K562 (cell line): ENCODE data around the gene PCK2. TPM values are rescaled to one million over a fixed set of nuclear protein-coding genes. Genes with fewer than 3 reads are reported as not detected.

ENCODE experiments used
- ARID4B ChIP-seq: sonication (generic); formaldehyde crosslinking; IDR thresholded peaks from 2 replicates; pipeline ENCODE4 v1.8.0; 2022; ENCODE audit warnings: mild to moderate bottlenecking, missing genetic modification reagents
- CREB1 ChIP-seq, 2 experiments: sonication (generic) in 1 of 2; formaldehyde crosslinking in 1 of 2; IDR thresholded peaks; 2 replicates each; pipeline versions ENCODE4 v1.6.1 to v1.8.0; 2012 to 2022; ENCODE audit warnings: inconsistent platforms in 1 of 2, mild to moderate bottlenecking in 1 of 2, missing genetic modification reagents in 1 of 2, moderate library complexity in 1 of 2
- GTF2A2 ChIP-seq: IDR thresholded peaks from 2 replicates; pipeline ENCODE4 v1.6.1; 2016; ENCODE audit warnings: mild to moderate bottlenecking, missing genetic modification characterization, missing compliant biosample characterization
- HDAC6 ChIP-seq: IDR thresholded peaks from 2 replicates; pipeline ENCODE4 v1.6.1; 2012; ENCODE audit warnings: low read depth, mild to moderate bottlenecking, control low read depth, inconsistent platforms, low read length, moderate library complexity
- IFI16 ChIP-seq: fragments of 250-450 bp; sonication (Bioruptor Pico); IDR thresholded peaks from 2 replicates; pipeline ENCODE4 v2.1.2; 2022; ENCODE audit warnings: mild to moderate bottlenecking, inconsistent platforms
- L3MBTL2 ChIP-seq: fragments of 450-650 bp; IDR thresholded peaks from 2 replicates; pipeline ENCODE4 v1.6.1; 2016; ENCODE audit warnings: mild to moderate bottlenecking, moderate library complexity
- LEF1 ChIP-seq: fragments of 450-650 bp; IDR thresholded peaks from 2 replicates; pipeline ENCODE4 v1.6.1; 2016; ENCODE audit warnings: mild to moderate bottlenecking
- MAFG ChIP-seq: fragments of 450-650 bp; conservative IDR thresholded peaks from 2 replicates; pipeline ENCODE4 v1.6.1; 2016; ENCODE audit warnings: missing genetic modification characterization, missing compliant biosample characterization
- MED1 ChIP-seq: sonication (generic); formaldehyde crosslinking; IDR thresholded peaks from 2 replicates; pipeline ENCODE4 v1.8.1; 2023; ENCODE audit warnings: missing genetic modification reagents, borderline replicate concordance
- MIER1 ChIP-seq: fragments of 450-650 bp; IDR thresholded peaks from 2 replicates; pipeline ENCODE4 v1.6.1; 2016; ENCODE audit warnings: antibody characterized with exemption, mild to moderate bottlenecking, low read depth
- RFX7 ChIP-seq: fragments of 250-450 bp; sonication (Bioruptor Pico); IDR thresholded peaks from 2 replicates; pipeline ENCODE4 v1.5.1; 2021; ENCODE audit warnings: mild to moderate bottlenecking
- SIX5 ChIP-seq, 2 experiments: IDR thresholded peaks; 2 replicates each; pipeline ENCODE4 v1.6.1; 2011; ENCODE audit warnings: low read length in 2 of 2, borderline replicate concordance in 1 of 2, low read depth in 1 of 2, mild to moderate bottlenecking in 1 of 2, moderate library complexity in 1 of 2; ENCODE audit not compliant: insufficient read depth in 1 of 2
- SMARCB1 ChIP-seq: IDR thresholded peaks from 2 replicates; pipeline ENCODE4 v1.6.1; 2011; ENCODE audit warnings: improper control_type of control experiment, low read depth; ENCODE audit not compliant: insufficient read length
- SRSF1 ChIP-seq: fragments of 200-400 bp; formaldehyde crosslinking; IDR thresholded peaks from 2 replicates; pipeline ENCODE4 v1.6.1; 2017; ENCODE audit warnings: mild to moderate bottlenecking, low read depth, low read length, moderate library complexity
- TCF3 ChIP-seq: sonication (generic); formaldehyde crosslinking; IDR thresholded peaks from 2 replicates; pipeline ENCODE4 v1.4.0; 2020; ENCODE audit warnings: mild to moderate bottlenecking, missing genetic modification reagents
- U2AF2 ChIP-seq: fragments of 200-400 bp; formaldehyde crosslinking; optimal IDR thresholded peaks from 2 replicates; pipeline ENCODE3; 2017; ENCODE audit warnings: low read depth, mild to moderate bottlenecking, low read length
- ZNF699 ChIP-seq: fragments of 250-450 bp; sonication (Bioruptor Pico); IDR thresholded peaks from 2 replicates; pipeline ENCODE4 v1.8.0; 2021; ENCODE audit warnings: mild to moderate bottlenecking, moderate library complexity; ENCODE audit not compliant: insufficient replicate concordance
- ZNF76 ChIP-seq: fragments of 250-450 bp; sonication (Bioruptor Pico); IDR thresholded peaks from 2 replicates; pipeline ENCODE4 v1.4.0; 2020; ENCODE audit warnings: mild to moderate bottlenecking, moderate library complexity, borderline replicate concordance
- polyA plus RNA-seq, 8 experiments: library from polyadenylated mRNA; depleted of rRNA in 4 of 8; stranded (reverse) in 5 of 8; unstranded in 3 of 8; fragments of >200 nt; fragmentation: Nextera tagmentation in 2 of 8; fragmentation: Illumina TruSeq in 1 of 8; extraction: Ambion mirVana in 2 of 8; extraction: Trizol in 1 of 8; gene quantifications; 2 replicates each; pipeline versions ENCODE4 v1.2.1 to v1.2.3, GENCODE V29; 2011 to 2014; ENCODE audit warnings: inconsistent platforms in 1 of 8, missing spikeins in 1 of 8
- total RNA-seq, 7 experiments: library from RNA; depleted of rRNA in 6 of 7; stranded (reverse); fragments of >200 nt in 6 of 7; fragmentation: Illumina TruSeq in 2 of 7; extraction: Trizol in 2 of 7; gene quantifications; 2 replicates each; pipeline versions ENCODE4 v1.2.1 to v1.2.3, GENCODE V29; 2011 to 2021; ENCODE audit warnings: low replicate concordance in 1 of 7
- TF ChIP-seq, protein P1 (sequence below): fragments of 450-650 bp; formaldehyde crosslinking; IDR thresholded peaks from 2 replicates; pipeline ENCODE4 v1.4.0; 2022; ENCODE audit warnings: missing genetic modification characterization
- TF ChIP-seq, protein P2 (sequence below), 3 experiments: IDR thresholded peaks in 2 of 3; conservative IDR thresholded peaks in 1 of 3; 2 replicates each; pipeline ENCODE4 v1.5.1; 2011 to 2012; ENCODE audit warnings: low read length in 3 of 3, mild to moderate bottlenecking in 3 of 3, control low read depth in 2 of 3, improper control_type of control experiment in 1 of 3, inconsistent platforms in 1 of 3, low read depth in 1 of 3, mixed read lengths in 1 of 3, moderate library complexity in 1 of 3; ENCODE audit not compliant: insufficient read depth in 2 of 3

The PCK2 gene
- total and polyA plus RNA-seq, 9 of the 15 experiments (the other 6 are each of a cell fraction or from before 2014, with no cell fraction given), result 3.3 to 60.9 (median 30.4) TPM

DNA sequence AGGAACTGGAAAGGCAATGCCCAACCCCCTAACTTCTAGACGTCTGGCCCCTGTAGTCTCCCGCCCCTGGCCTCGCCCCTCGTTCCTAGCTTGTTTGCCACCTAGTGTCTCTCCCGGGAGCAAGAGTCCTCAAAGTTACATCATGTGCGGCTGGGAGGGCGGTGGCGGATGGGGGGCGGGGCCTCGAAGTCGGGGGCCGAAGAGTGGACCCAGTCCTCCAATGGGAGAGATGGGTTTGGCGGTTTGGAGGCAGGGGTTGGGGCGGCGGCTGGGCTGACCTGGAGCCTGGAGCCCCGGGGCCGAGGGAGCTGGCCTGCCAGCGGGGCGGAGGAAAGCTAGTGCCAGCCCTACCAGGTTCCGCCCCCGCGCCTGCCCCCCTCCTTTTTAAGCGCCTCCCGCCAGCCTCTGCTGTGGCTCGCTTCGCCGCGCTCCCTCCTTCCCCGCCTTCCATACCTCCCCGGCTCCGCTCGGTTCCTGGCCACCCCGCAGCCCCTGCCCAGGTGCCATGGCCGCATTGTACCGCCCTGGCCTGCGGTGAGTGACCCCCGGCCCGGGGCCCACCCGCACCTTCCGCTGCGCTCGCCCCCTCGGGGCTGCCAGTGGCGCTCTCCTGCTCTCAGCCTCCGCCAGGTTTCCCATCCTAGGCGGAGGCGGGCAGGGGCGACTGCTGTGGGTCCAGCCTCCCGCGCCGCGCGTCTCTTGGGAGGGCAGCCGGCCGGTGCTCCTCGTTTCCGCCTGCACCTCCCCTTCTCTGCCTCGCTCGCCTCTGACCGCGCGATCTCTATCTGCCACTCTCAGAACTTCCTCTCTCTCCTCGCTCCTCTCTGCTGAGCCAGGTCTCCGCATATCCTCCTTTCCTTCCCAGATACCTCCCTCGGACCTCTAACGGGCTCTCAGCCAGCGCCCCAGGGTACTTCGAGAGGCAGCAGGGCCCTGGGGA, at the start of gene PCK2 (continued):
- no peak for TF ChIP-seq ZNF76 (CRISPR knock-in tag)
- TF ChIP-seq MAFG (tag), result no peak
- TF ChIP-seq LEF1, result no peak; the same call in 1 of the 2 replicates
- no peak for TF ChIP-seq CREB1 (IDR thresholded peaks at IDR 0.05)
- TF ChIP-seq CREB1 (CRISPR knock-in tag; IDR thresholded peaks at IDR 0.05), result no peak
- TF ChIP-seq RFX7 (CRISPR knock-in tag), result no peak
- peak; percentile 70 for TF ChIP-seq L3MBTL2
- TF ChIP-seq HDAC6, result no peak
- no peak for TF ChIP-seq SRSF1
- TF ChIP-seq ARID4B, result no peak; the same call in 1 of the 2 replicates
- TF ChIP-seq, protein P1, sequence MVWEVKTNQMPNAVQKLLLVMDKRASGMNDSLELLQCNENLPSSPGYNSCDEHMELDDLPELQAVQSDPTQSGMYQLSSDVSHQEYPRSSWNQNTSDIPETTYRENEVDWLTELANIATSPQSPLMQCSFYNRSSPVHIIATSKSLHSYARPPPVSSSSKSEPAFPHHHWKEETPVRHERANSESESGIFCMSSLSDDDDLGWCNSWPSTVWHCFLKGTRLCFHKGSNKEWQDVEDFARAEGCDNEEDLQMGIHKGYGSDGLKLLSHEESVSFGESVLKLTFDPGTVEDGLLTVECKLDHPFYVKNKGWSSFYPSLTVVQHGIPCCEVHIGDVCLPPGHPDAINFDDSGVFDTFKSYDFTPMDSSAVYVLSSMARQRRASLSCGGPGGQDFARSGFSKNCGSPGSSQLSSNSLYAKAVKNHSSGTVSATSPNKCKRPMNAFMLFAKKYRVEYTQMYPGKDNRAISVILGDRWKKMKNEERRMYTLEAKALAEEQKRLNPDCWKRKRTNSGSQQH (CRISPR knock-in tag), result no peak
- TF ChIP-seq IFI16, result no peak
- TF ChIP-seq TCF3 (CRISPR knock-in tag), result 0 out of 2 replicates have a peak, but pooled peaks have one; percentile 7
- TF ChIP-seq ZNF699, result no peak
- TF ChIP-seq, protein P2, sequence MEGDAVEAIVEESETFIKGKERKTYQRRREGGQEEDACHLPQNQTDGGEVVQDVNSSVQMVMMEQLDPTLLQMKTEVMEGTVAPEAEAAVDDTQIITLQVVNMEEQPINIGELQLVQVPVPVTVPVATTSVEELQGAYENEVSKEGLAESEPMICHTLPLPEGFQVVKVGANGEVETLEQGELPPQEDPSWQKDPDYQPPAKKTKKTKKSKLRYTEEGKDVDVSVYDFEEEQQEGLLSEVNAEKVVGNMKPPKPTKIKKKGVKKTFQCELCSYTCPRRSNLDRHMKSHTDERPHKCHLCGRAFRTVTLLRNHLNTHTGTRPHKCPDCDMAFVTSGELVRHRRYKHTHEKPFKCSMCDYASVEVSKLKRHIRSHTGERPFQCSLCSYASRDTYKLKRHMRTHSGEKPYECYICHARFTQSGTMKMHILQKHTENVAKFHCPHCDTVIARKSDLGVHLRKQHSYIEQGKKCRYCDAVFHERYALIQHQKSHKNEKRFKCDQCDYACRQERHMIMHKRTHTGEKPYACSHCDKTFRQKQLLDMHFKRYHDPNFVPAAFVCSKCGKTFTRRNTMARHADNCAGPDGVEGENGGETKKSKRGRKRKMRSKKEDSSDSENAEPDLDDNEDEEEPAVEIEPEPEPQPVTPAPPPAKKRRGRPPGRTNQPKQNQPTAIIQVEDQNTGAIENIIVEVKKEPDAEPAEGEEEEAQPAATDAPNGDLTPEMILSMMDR (IDR thresholded peaks at IDR 0.05 in 2 of 3, conservative IDR thresholded peaks at IDR 0.05 in 1 of 3; ENCODE audit: insufficient read depth in 2 of 3, low read depth in 1 of 3, low read length in 3 of 3), result no peak
- TF ChIP-seq SIX5 (IDR thresholded peaks at IDR 0.05; ENCODE audit: borderline replicate concordance in 1 of 2, insufficient read depth in 1 of 2, low read depth in 1 of 2, low read length in 2 of 2), result no peak
- no peak for TF ChIP-seq U2AF2
- peak; percentile 62; the same call in 1 of the 2 replicates for TF ChIP-seq GTF2A2 (tag)
- TF ChIP-seq MIER1, result no peak
- no peak for TF ChIP-seq SMARCB1
- TF ChIP-seq MED1 (CRISPR knock-in tag), result no peak
